B cell (primary cell): ENCODE measurements around the gene TRIM40.

Experiments used
- EZH2 ChIP-seq: IDR thresholded peaks from 2 replicates; pipeline ENCODE4 v1.6.1; 2012; ENCODE audit warnings: borderline replicate concordance, low read depth, mild to moderate bottlenecking, moderate library complexity, low read length; ENCODE audit not compliant: insufficient read depth, poor library complexity, severe bottlenecking
- TF ChIP-seq, protein P1 (sequence below): fragments of 200-600 bp; IDR thresholded peaks from one replicate; pipeline ENCODE4 v1.8.0; 2022; ENCODE audit warnings: antibody characterized with exemption, mild to moderate bottlenecking

- TF ChIP-seq, protein P1, sequence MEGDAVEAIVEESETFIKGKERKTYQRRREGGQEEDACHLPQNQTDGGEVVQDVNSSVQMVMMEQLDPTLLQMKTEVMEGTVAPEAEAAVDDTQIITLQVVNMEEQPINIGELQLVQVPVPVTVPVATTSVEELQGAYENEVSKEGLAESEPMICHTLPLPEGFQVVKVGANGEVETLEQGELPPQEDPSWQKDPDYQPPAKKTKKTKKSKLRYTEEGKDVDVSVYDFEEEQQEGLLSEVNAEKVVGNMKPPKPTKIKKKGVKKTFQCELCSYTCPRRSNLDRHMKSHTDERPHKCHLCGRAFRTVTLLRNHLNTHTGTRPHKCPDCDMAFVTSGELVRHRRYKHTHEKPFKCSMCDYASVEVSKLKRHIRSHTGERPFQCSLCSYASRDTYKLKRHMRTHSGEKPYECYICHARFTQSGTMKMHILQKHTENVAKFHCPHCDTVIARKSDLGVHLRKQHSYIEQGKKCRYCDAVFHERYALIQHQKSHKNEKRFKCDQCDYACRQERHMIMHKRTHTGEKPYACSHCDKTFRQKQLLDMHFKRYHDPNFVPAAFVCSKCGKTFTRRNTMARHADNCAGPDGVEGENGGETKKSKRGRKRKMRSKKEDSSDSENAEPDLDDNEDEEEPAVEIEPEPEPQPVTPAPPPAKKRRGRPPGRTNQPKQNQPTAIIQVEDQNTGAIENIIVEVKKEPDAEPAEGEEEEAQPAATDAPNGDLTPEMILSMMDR: no peak
- no peak for TF ChIP-seq EZH2
Observed at GRCh38 chr6:30156774-30157173, 20.8 kb downstream of the TRIM40 start.
